Measurements from ENCODE around the gene ZC3H11A.
"Not testable (repeated sequence)": the region's sequence is repeated elsewhere in the genome, so short reads cannot be mapped to it uniquely, and the experiment has no call there.

ZC3H11A gene

GRCh38 chr1:203795441-203796235, at the start of gene ZC3H11A, which contains the start of gene ZBED6:
Gene ZC3H11A (plus strand): TSS chr1:203795623. CDS start chr1:203817071, 21,448 bp downstream.
Gene ZBED6 (plus strand): TSS chr1:203795623. CDS start chr1:203797523, 1,900 bp downstream.
- peak; percentile 100 for DNase-seq (ENCODE audit: low read depth)

- no peak for DNase-seq (ENCODE audit: low read depth)
These were observed 49.1 kb upstream of the ZC3H11A start for GRCh38 chr1:203746281-203746680.

GRCh38 chr1:203751051-203751450, 44.4 kb upstream of the ZC3H11A start:
- no peak for DNase-seq (ENCODE audit: low read depth)

DNA sequence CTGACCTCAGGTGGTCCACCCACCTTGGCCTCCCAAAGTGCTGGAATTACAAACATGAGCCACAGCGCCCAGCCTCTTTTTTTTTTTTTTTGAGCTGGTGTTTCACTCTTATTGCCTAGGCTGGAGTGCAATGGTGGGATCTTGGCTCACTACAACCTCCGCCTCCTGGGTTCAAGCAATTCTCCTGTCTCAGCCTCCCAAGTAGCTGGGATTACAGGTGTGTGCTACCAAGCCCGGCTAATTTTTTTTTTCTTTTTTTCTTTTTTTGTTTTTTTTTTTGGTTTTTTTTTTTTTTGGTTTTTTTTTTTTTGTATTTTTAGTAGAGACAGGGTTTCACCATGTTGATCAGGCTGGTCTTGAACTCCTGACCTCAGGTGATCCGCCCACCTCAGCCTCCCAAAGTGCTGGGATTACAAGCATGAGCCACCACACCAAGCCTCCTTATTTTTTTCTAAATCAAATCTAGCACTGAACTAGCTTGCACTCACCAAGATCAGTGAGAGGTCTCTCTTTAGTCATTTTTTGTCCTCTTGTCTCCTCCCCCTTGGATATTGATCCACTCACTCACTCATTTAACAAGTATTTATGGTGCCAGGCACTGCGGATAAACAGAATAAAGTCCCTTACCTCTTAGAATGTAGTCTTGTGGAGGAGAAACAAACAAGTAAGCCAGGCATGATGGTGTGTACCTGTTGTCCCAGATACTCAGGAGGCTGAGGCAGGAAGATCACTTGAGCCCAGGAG, 43.6 kb upstream of the ZC3H11A start:
- DNase-seq (ENCODE audit: low read depth) = not testable (repeated sequence)

GRCh38 chr1:203754455-203754864, 41.0 kb upstream of the ZC3H11A start:
- DNase-seq (ENCODE audit: low read depth) = no peak

- no peak for DNase-seq (ENCODE audit: low read depth)
These were observed 39.4 kb upstream of the ZC3H11A start for GRCh38 chr1:203756036-203756435.

DNA sequence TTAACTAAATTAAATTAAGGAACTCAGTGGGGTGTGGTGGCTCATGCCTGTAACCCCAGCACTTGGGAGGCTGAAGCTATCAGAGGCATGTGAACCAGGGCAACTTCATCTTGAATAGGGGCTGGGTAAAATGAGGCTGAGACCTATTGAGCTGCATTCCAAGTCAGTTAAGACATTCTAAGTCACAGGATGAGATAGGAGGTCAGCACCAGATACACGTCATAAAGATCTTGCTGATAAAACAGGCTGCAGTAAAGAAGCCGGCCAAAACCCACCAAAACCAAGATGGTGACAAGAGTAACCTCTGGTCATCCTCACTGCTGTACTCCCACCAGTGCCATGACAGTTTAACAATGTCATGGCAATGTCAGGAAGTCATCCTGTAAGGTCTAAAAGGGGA, 36.7 kb upstream of the ZC3H11A start:
- DNase-seq (ENCODE audit: low read depth) = not testable (repeated sequence)

DNA sequence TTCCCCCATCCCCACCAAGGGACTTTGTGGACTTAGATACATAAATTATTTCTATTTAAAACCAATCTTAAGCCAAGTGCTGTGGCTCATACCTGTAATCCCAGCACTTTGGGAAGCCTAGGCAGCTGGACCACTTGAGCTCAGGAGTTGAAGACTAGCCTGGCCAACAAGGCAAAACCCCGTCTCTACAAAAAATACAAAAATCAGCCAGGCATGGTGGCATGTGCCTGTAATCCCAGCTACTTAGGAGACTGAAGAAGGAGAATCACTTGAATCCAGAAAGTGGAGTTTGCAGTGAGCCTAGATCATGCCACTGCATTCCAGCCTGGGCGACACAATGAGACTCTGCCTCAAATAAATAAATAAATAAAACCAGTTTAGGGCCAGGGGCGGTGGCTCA, 34.9 kb upstream of the ZC3H11A start:
- DNase-seq (ENCODE audit: low read depth) = no peak

DNA sequence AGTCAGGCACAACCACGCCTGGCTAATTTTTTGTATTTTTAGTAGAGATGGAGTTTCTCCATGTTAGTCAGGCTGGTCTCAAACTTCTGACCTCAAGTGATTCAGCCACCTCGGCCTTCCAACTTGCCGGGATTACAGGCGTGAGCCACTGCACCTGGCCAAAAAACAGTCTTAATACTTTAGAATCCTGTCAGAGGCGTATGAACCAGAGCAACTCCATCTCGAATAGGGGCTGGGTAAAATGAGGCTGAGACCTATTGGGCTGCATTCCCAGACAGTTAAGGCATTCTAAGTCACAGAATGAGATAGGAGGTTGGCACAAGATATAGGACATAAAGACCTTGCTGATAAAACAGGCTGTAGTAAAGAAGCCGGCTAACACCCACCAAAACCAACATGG, 33.5 kb upstream of the ZC3H11A start:
- not testable (repeated sequence) for DNase-seq (ENCODE audit: low read depth)

DNA sequence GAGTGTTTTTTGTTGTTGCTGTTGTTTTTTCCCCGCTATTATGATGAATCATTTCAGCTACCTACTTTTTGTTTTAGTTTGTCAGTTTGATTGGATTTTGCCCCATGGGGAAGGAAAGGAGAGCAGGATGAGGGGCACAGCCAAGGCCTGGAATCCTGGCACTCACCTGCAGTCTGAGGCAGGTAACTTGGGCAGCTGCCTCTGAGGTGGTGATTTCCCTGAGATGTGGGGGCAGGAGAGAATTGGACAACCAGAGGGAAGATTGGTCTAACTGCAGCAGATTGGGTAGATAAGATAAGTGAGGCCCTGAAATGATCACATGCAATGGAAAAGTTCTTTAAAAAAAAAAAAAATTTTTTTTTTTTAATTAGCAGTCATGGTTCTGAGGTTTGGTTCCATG, 31.9 kb upstream of the ZC3H11A start:
- no peak for DNase-seq (ENCODE audit: low read depth)

GRCh38 chr1:203764105-203765028, 31.1 kb upstream of the ZC3H11A start:
- DNase-seq (ENCODE audit: low read depth) = no peak

- peak; percentile 71 for DNase-seq (ENCODE audit: low read depth)
These were observed 30.2 kb upstream of the ZC3H11A start, which contains the start of gene LAX1 for GRCh38 chr1:203765029-203765837. Gene LAX1 (plus strand): TSS chr1:203765183. CDS start chr1:203765566, 383 bp downstream.

GRCh38 chr1:203768256-203768655, 27.2 kb upstream of the ZC3H11A start:
- DNase-seq (ENCODE audit: low read depth) = no peak

DNA sequence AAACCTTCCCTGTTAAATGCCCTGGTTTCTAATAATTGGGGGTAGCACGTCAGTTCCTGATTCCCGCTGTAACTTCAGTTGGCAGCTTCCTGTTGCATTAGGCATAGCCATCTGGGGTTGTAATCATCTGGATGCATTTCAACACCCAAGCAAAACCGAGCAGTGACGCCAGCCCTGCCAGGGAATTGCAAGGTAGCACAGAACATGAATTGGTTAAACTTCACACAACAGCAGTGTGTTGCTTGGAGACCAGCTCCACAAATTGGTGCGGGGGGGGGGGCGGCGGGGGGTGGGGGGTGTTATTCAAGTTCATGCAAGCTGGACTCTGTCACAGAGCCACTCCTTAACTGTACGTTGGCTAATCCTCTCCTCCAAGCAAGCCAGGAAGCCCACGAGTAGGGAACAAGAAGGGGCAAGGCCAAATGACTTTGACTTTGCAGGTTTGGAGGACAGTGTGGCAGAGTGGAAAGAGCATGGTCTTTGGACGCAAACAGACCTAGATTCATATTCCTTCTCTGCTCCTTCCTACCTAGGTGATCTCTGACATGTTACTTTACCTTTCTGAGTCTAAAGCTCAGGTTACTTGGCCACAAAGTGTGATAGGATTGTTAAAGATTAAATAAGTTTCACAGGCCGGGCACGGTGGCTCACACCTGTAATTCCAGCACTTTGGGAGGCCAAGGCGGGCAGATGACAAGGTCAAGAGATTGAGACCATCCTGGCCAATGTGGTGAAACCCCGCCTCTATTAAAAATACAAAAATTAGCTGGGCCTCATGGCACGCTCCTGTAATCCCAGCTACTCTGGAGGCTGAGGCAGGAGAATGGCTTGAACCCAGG, 25.7 kb upstream of the ZC3H11A start:
- DNase-seq (ENCODE audit: low read depth) = no peak

GRCh38 chr1:203771901-203772301, 23.5 kb upstream of the ZC3H11A start:
- no peak for DNase-seq (ENCODE audit: low read depth)

GRCh38 chr1:203772836-203773235, 22.6 kb upstream of the ZC3H11A start:
- DNase-seq (ENCODE audit: low read depth) = no peak

DNA sequence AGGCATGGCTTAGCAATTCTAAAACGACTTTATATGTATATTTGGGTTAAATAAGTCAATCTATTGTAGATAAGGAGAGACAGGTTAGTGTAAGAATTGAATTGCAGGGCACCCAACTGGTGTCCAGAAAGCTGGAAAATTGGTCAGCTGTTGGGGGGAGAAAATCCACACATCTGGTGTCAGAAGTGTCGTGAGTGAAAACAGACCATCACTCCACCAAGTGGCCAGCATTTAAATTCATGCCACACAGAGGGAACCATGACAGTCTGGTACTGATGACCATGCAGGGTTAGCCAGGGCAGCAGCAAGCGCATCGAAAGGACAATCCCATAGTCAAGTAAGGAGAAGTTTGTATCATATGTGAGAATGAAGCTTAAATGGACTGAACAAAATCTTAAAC, 18.8 kb upstream of the ZC3H11A start:
- DNase-seq (ENCODE audit: low read depth) = no peak

DNA sequence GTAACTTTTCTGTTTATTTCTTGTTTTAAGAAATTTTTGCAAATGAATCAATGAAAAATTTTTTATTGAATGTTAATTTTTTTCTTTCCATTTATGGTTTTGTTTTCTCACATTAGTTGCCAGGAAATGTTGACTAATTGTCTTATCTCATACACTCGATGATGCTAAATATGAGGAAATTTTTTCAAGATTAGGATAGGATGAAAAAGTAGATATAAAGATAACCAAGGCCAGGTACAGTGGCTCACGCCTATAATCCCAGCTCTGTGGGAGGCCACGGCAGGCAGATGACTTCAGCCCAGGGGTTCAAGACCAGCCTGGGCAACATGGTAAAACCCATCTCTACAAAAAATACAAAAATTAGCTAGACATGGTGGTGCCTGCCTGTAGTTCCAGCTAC, 17.8 kb upstream of the ZC3H11A start:
- no peak for DNase-seq (ENCODE audit: low read depth)

GRCh38 chr1:203778146-203778545, 17.3 kb upstream of the ZC3H11A start:
- DNase-seq (ENCODE audit: low read depth) = no peak

DNA sequence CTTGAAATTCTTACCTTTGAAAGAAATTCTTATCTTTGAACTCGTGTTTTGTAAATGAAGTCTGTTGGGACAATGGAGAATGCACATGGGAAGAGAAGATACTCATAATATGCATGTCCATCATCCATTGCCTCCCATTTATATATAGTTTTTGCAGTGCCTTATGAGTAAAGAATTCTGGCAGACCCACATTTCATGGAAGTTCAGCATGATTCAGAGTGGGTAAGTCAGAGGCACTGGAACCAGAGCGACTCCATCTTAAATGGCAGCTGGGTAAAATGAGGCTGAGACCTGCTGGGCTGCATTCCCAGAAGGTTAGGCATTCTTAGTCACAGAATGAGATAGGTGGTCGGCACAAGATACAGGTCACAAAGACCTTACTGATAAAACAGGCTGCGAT, 16.6 kb upstream of the ZC3H11A start:
- no peak for DNase-seq (ENCODE audit: low read depth)

Measured in T-helper 22 cell (primary cell).